Stimulated activated CD4-positive, alpha-beta T cell treated with anti-CD3 and anti-CD28 coated beads, Interleukin-4, amount 100 ng/mL, for 1 hour (primary cell): ENCODE measurements around the gene NAP1L5.

Source experiments
- DNase-seq: peaks from one replicate; pipeline ENCODE4 v3.0.0-alpha.2; 2020

NAP1L5 gene

DNA sequence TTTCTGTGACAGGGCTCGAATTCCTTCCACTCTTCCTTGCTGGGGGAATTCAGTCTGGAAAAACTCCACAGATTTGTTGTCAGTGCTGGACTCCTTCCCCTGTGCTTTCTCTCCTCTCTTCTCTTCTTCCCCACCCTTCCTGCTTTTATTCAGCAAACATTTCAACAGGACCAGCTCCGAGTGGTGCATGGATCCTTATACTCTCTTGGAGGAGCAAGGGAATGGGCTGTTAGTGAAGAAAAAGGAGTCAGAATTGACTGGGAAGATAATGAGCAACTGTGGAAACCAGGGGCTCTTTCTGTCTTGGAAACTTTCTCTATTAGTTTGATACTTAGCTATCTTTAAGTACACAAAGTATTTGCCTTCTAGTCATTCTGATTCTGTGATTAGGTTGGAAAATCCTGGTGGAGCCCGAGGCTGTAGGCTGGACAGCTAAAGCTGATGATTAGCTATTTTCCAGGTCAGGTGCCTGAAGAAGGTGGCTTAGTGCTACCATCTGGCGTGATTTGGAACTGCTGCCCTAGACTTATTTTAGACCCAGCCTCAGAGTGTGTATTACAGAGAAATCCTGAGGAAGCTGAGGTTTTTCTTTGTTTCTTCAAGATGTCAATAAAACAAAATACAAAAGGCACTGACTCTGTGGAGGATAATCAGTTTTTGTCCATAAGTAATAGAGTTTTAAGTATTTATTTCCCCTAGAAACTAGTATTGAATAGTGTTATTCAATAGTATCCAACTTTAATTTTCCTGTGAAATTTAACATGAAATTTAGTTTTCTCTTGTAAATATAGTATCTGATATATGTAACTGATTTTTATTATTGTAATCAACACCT is 38.4 kb downstream of the NAP1L5 start:
- peak; percentile 21 for DNase-seq

DNA sequence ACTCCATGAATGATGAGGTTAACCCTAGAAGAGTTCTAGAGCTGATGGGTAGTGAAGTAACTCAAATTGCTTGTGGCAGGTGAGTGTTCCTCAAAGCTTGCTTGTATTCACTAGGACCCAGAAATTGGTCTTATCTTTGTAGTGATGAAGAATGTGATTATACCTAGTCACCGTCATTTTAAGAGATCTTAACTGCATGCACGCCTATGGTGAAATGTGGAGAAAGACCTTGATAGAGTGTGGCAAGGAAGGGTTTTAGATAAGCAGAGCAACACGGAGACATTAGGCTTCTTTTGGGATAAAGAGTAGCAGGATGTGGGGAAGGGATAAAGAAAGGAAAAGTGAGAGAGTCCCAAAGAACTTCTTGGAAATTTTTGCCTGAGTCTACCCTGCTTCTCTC is 42.4 kb downstream of the NAP1L5 start:
- no peak for DNase-seq

DNA sequence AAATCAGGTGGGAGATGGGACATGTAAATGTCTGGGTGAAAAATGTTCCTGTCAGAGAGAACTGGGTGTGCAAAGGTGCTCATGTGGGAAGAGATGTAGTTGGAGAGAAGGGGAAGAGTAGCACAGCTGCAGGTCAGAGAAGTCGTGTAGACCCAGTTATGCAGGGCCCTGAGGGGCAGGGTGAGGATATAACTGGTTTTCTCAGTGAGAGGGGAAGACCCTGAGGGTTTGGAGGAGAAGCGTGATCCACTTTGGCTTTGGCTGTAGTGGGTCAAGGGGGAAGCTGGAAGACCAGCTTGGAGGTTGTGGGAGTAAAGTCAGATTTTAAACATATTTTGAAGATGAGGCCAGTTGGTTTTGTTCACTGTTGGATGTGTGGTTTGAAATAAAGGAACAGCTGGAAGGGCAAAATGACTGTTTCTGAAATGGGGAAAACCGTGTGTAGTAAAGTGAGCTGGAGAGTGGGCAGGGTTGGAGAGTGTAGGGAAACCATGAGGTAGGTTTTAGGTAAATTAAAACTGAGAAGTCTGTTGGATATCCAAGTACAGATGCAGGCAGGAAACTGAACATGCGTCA is 44.2 kb downstream of the NAP1L5 start:
- no peak for DNase-seq

DNA sequence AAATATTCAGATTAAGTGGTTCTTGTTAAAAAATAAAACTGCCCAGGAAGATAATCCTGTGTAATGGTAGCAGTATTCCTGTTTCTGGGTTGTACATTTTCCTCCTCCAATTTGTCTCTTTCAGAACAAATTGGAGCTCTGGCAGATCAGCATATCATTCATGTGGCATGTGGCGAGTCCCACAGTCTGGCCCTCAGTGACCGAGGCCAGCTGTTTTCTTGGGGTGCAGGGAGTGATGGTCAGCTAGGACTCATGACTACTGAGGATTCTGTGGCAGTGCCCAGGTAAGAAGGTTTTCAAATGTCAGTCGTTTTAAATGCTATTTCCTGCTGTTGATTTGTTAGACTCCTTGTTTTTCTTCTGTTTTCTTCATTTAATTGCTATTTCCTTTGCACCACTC is 47.9 kb downstream of the NAP1L5 start:
- DNase-seq: no peak

DNA sequence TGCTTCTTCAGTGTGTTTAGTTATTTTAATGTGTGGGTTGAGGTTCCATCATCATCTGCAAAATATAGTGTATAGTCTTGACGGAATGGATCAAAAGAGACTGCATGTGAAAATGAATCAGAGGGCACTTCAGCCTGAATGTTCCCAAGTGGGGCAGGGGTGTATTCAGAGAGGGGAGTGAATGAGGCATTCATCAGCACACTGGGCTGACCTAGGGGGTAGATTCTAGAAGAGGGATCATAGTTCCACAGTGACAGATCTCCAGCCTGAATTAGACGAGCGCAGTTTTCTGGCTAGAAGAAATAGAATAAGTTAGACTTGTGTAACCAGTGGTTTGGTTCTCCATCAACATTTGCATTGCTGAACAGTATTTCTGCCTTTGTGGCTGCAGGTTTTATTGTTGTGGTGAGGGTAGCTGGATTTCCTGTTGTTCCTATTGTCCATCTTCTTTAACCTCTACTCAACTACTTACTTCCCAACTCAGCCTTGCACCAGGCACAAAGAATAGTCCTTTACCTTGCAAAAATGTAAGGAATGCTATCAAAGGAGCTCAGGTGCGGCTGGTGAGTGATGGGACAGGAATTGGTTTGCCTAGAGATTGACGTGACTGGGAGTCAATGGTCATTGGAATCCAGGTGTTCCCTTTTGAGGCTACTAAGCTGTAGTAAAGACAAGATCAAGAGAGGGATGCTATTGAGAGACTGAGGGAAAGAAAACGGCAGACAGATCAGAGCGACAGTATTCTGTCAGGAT is 50.9 kb downstream of the NAP1L5 start:
- no peak for DNase-seq

DNA sequence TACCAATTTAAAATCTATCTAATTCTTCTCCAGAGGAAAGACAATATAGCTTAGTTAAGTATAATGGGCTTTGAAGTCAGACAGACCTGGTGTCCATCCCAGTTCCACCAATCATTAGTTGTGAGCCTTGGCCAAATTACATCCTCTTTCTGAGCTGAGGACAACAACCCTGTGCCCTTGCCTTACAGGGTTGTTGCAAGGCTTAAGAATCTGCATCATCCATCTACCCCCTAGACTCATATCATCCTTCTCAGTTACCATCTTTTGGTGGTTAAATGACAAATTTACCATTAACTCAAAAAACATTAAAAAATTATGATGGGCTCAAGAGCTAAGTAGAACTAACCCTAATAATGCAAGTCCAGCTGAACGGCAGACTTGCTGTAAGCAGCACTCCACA is 51.6 kb downstream of the NAP1L5 start:
- no peak for DNase-seq
